Activated CD8-positive, alpha-beta T cell treated with anti-CD3 and anti-CD28 coated beads, Interleukin-2, amount 10 ng/mL, durations not matched to agents 7 days and 5 days (primary cell): ENCODE data around the gene DRAXIN. TPM values are rescaled to one million over a fixed set of nuclear protein-coding genes. Genes with fewer than 3 reads are reported as not detected.

Experiments
- ATAC-seq: fragments of 150-1000 bp; cut with Tn5 transposase; one replicate; pipeline ENCODE4 v1.10.0; 2021; ENCODE audit warnings: moderate library complexity
- CTCF ChIA-PET: fragments of 350-600 bp; sonication (Branson Sonifier 250); formaldehyde crosslinking; loops from one replicate; lab custom pipeline; 2021; ENCODE audit warnings: antibody characterized with exemption; lab: Charles Lee
- POLR2A ChIA-PET: fragments of 350-600 bp; sonication (Branson Sonifier 250); formaldehyde crosslinking; loops from one replicate; lab custom pipeline; 2021; ENCODE audit warnings: antibody characterized with exemption; lab: Charles Lee
- DNase-seq: peaks from one replicate; pipeline ENCODE4 v3.0.0-alpha.2; 2020
- H3K27ac Mint-ChIP-seq: one replicate; pipeline ENCODE4 v1.8.0; 2021; ENCODE audit warnings: mild to moderate bottlenecking, mixed read lengths
- H3K27me3 Mint-ChIP-seq: one replicate; pipeline ENCODE4 v1.8.0; 2021; ENCODE audit warnings: low read depth, mixed read lengths
- H3K36me3 Mint-ChIP-seq: one replicate; pipeline ENCODE4 v1.8.0; 2021; ENCODE audit warnings: low read depth, mixed read lengths
- H3K4me1 Mint-ChIP-seq: one replicate; pipeline ENCODE4 v1.8.0; 2021; ENCODE audit warnings: low read depth, mixed read lengths
- H3K4me3 Mint-ChIP-seq: one replicate; pipeline ENCODE4 v1.8.0; 2021; ENCODE audit warnings: mild to moderate bottlenecking, mixed read lengths
- H3K9me3 Mint-ChIP-seq: one replicate; pipeline ENCODE4 v1.8.0; 2022; ENCODE audit warnings: mixed read lengths; ENCODE audit not compliant: insufficient read depth
- total RNA-seq, 2 experiments: library from RNA; stranded (reverse); gene quantifications; one replicate each; pipeline ENCODE4 v1.2.3, GENCODE V29; 2021

The DRAXIN gene
- total RNA-seq, 2 experiments from 2014 or later: 7.1 to 7.7 TPM

DNA sequence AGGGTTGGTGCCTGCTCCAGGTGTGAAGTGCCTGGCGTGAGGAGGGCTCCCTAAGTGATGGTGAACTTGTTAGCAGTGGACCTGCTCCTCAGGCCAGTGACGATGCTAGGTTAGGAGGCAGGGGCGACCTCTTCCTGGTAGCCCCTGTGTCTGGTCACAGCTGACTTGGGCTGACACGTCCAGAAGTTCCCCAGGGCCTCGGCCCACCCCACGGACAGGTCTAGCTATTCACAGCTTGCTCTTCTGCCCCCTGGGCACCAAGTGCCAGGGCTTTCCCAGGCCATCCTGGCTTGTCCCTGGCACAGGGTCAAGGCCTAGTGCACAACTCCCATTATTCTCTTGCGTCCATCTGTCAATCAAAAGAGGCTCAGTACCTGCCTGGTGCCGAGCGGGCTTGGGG lies 59.6 kb downstream of the DRAXIN start:
- Mint-ChIP-seq H3K4me1 (peaks cover 38% of the 10 kb centered on the region), H3K27ac (no peak overlapping the region)

DNA sequence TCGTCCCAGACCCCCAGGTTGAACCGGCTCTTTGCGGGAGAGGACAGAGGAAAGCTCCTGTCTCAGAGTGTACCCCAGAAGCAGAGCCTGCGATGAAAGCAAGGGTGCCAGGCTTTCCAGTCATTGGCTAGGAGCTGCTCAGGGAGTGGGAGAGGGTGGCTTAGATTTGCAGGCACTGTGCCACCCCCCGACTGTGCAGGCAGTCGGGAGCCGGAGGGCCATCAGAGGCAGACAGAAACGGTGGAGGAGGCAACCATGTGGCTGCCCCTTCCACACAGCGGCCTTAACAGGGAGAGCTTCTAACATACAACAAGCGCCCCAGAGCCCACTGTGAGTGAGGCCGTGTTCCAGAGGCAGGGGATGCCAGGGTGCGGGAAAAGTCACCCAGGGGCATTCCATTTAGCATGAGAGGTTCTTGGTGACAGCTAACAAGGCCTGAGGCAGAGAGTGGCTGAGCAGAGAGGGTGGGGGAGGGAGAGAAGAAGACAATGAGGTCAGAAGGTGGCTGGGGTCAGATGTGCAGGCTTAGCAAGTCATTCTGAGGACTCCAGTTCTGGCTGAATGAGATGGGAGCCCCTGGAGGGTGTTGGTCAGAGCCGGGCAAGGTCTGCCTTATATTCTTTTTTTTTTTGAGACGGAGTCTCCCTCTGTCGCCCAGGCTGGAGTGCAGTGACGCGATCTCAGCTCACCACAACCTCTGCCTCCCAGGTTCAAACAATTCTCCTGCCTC lies 61.0 kb downstream of the DRAXIN start:
- Mint-ChIP-seq H3K4me1 (peaks cover 29% of the 10 kb centered on the region), H3K27ac (no peak overlapping the region), H3K4me3 (no peak overlapping the region), H3K36me3 (peaks cover 20% of the 10 kb centered on the region), H3K9me3 (no peaks in the 10 kb centered on the region), H3K27me3 (peaks cover 7% of the 10 kb centered on the region)
- CTCF ChIA-PET: no interaction called here
- ATAC-seq: no peak
- no peak for DNase-seq
- POLR2A ChIA-PET: no interaction called here

More for the DNA sequence above, 59.6 kb downstream of the DRAXIN start:
- no peaks in the 10 kb centered on the region for H3K27me3 Mint-ChIP-seq
- DNase-seq (no peak), ATAC-seq (no peak)
- H3K36me3 Mint-ChIP-seq: peaks cover 34% of the 10 kb centered on the region
- H3K4me3 Mint-ChIP-seq: no peak overlapping the region
- ChIA-PET POLR2A (interaction anchor here (1.5 kb wide), 1 partner anchor 13 kb away, joined by 3 read pairs; no protein-coding TSS in a partner anchor), CTCF (no interaction called here)
- H3K9me3 Mint-ChIP-seq: no peaks in the 10 kb centered on the region

DNA sequence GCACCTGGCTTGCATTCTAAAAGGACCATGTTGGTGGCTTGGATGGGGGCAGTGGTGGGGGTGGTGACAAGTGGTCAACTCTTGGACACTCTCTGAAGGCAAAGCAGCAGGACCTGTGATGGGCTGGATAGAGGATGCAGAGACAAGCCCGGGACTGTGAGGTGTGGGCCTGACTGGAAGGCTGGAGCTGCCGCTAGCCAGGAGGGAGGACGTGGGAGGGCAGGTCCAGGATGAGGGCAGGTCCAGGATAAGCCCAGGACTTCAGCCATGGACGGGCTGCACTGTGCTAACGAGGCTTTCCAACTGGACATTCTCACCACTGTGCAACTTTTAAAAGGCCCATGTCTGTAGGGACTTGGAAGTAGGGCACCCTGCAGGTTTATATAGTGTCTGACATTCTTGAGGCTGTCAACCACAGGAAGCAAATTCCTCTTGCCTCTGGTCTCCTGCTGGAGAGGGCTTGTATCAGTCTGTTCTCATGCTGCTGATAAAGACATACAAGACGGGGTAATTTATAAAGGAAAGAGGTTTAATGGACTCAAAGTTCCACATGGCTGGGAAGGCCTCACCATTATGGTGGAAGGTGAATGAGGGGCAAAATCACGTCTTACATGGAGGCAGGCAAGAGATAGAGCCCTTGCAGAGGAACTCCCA lies 62.2 kb downstream of the DRAXIN start:
- Mint-ChIP-seq H3K36me3 (peaks cover 15% of the 10 kb centered on the region), H3K27me3 (peaks cover 7% of the 10 kb centered on the region), H3K27ac (no peak overlapping the region), H3K9me3 (no peaks in the 10 kb centered on the region), H3K4me3 (no peak overlapping the region), H3K4me1 (peaks cover 20% of the 10 kb centered on the region)
- POLR2A ChIA-PET: interaction anchor here (0.9 kb wide), 1 partner anchor 13 kb away, joined by 3 read pairs; no protein-coding TSS in a partner anchor
- CTCF ChIA-PET: no interaction called here
- ATAC-seq (no peak), DNase-seq (no peak)

DNA sequence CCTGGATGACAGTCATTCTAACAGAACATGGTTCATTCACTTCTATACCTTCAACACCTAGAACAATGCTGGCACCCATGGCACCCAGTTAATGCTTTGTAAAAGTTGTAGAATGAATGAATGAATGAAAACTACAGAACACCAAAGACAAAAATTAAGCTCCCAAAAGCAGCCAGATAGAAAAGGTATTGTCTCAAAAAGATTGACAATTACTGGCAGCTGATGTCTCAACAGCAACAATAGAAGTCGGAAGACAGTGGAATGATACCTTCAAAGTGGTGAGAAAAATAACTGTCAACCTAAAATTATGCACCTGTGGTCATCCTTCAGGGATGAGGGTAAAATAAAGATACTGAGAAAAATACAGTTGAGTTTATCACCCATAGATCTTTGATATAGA lies 65.5 kb downstream of the DRAXIN start:
- Mint-ChIP-seq H3K4me3 (no peak overlapping the region), H3K27ac (no peak overlapping the region), H3K4me1 (peaks cover 17% of the 10 kb centered on the region), H3K36me3 (no peaks in the 10 kb centered on the region), H3K9me3 (no peaks in the 10 kb centered on the region), H3K27me3 (peaks cover 18% of the 10 kb centered on the region)
- ChIA-PET CTCF (no interaction called here), POLR2A (interaction anchor here (0.7 kb wide), 1 partner anchor 52 kb away, joined by 3 read pairs; no protein-coding TSS in a partner anchor)
- ATAC-seq (no peak), DNase-seq (no peak)

DNA sequence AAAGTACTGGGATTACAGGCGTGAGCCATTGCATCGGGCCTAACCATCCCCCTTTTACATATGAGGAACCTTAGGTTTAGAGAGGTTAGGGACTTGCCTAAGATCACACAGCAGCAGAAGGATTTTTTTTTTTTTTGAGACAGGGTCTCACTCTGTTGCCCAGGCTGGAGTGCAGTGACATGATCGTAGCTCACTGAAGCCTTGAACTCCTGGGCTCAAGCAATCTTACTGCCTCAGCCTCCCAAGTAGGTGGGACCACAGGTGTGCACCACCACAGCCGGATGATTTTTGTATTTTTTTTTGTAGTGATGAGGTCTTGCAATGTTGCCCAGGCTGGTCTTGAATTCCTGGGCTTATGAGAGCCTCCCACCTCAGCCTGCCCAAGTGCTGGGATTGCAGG lies 68.3 kb downstream of the DRAXIN start:
- ChIA-PET CTCF (no interaction called here), POLR2A (no interaction called here)
- DNase-seq (no peak), ATAC-seq (no peak)
- H3K27ac Mint-ChIP-seq: no peak overlapping the region
- H3K4me1 Mint-ChIP-seq: peaks cover 10% of the 10 kb centered on the region
- no peaks in the 10 kb centered on the region for H3K9me3 Mint-ChIP-seq
- H3K36me3 Mint-ChIP-seq: no peaks in the 10 kb centered on the region
- H3K27me3 Mint-ChIP-seq: peaks cover 27% of the 10 kb centered on the region
- H3K4me3 Mint-ChIP-seq: no peak overlapping the region

DNA sequence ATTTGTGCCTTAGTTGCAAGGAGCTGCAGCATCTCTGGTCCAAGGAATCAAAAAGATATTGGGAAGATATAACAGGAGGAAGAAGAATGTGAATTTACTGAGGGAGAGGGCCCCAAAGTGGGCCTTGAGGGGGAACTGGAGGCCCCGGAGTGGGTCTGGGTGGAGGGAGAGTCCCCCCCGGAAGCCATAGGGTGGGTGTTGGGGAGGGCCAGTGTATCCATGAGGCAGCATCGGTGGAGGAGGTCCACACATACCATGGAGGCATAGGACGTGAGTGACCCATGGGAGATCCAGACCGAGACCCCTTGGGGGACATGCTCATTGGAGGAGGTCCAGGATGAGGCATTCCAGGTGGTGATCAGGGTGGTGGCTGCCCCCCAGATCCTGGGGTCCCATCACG lies 69.8 kb downstream of the DRAXIN start:
- no peak for DNase-seq
- ChIA-PET CTCF (no interaction called here), POLR2A (no interaction called here)
- Mint-ChIP-seq H3K4me3 (no peak overlapping the region), H3K27ac (no peak overlapping the region), H3K36me3 (no peaks in the 10 kb centered on the region), H3K9me3 (no peaks in the 10 kb centered on the region), H3K4me1 (peaks cover 10% of the 10 kb centered on the region), H3K27me3 (peaks cover 27% of the 10 kb centered on the region)
- ATAC-seq: no peak

DNA sequence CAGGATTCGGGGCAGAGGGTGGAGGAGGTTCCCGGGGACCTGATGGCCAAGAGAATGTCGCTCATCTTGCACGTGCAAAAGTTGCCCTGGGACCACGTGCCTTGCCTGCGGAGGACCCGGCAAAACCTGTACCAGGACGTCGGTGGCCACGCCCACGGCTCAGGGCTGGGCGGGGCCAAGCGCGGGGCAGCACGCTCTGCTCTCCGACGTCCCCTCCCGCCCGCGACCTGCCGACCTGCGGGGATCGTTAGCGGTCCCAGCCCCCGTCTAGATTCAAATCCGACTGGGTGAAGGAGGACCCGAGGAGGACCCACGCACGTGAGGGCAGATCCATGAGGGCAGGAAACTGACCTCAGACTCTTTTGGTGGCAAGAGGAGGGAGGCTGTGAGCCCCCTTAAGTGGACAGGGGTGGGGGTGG lies 70.5 kb downstream of the DRAXIN start, which contains the start of gene C1orf167:
Gene C1orf167 (plus strand): TSS at position 206 of the 419 bp plus-strand sequence. CDS start 2,208 bp downstream, outside the sequence.
- Mint-ChIP-seq H3K36me3 (no peaks in the 10 kb centered on the region), H3K27ac (no peak within 1 kb of the TSS), H3K4me1 (peaks cover 10% of the 10 kb centered on the region), H3K9me3 (no peaks in the 10 kb centered on the region), H3K27me3 (peaks cover 23% of the 10 kb centered on the region), H3K4me3 (no peak within 1 kb of the TSS)
- ATAC-seq: peak; percentile 80
- ChIA-PET POLR2A (no interaction called here), CTCF (no interaction called here)
- peak; percentile 34 for DNase-seq

DNA sequence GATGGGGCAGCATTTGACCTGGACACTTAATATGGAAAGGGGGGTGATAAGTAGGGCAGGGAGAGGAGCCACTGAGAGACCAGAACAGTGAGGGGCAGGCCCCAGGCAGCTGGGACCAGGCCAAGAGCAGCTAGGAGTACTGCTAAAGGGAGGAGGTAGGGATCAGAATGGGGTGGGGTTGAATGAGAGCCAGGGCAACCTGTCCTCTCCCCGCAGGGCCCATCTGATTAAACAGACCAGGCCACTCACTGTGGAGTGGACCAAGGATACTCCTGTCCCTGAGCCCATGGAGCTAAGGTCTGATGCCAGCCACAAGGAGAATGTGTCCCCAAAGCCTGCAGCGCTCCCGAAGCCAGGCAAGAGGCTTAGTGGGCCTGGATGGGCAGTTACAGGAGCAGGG lies 72.6 kb downstream of the DRAXIN start:
- H3K27me3 Mint-ChIP-seq: peaks cover 20% of the 10 kb centered on the region
- H3K4me1 Mint-ChIP-seq: peaks cover 10% of the 10 kb centered on the region

DNA sequence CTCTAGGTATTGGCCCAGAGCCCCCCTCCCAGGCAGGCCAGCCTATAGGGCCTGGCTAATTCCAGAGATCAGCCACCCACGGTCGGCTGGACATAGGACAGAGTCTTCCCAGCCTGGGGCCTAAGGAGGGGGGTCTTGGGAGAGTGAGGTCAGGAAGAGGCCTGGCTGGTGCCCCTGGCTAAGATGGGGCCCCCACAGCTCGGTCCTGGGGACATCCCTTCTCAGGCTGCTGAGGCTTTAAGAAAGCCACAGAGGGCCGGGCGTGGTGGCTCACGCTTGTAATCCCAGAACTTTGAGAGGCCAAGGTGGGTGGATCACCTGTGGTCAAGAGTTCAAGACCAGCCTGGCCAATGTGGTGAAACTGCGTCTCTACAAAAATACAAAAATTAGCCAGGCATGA lies 73.0 kb downstream of the DRAXIN start:
- ChIA-PET POLR2A (interaction anchor here (1.3 to 2.1 kb wide), 3 partner anchors 27 to 143 kb away, joined by 3 to 7 read pairs (median 3); no protein-coding TSS in a partner anchor), CTCF (no interaction called here)
- Mint-ChIP-seq H3K9me3 (no peaks in the 10 kb centered on the region), H3K4me3 (no peak overlapping the region), H3K36me3 (no peaks in the 10 kb centered on the region), H3K27me3 (peaks cover 18% of the 10 kb centered on the region), H3K27ac (no peak overlapping the region), H3K4me1 (peaks cover 10% of the 10 kb centered on the region)
- ATAC-seq (no peak), DNase-seq (no peak)

More for the DNA sequence above, 72.6 kb downstream of the DRAXIN start:
- no peak overlapping the region for H3K4me3 Mint-ChIP-seq
- no peak overlapping the region for H3K27ac Mint-ChIP-seq
- no peaks in the 10 kb centered on the region for H3K9me3 Mint-ChIP-seq
- ChIA-PET POLR2A (interaction anchor here (1.3 to 2.1 kb wide), 2 partner anchors 27 to 144 kb away, joined by 3 to 7 read pairs; no protein-coding TSS in a partner anchor), CTCF (no interaction called here)
- H3K36me3 Mint-ChIP-seq: no peaks in the 10 kb centered on the region
- ATAC-seq: no peak
- DNase-seq: no peak

DNA sequence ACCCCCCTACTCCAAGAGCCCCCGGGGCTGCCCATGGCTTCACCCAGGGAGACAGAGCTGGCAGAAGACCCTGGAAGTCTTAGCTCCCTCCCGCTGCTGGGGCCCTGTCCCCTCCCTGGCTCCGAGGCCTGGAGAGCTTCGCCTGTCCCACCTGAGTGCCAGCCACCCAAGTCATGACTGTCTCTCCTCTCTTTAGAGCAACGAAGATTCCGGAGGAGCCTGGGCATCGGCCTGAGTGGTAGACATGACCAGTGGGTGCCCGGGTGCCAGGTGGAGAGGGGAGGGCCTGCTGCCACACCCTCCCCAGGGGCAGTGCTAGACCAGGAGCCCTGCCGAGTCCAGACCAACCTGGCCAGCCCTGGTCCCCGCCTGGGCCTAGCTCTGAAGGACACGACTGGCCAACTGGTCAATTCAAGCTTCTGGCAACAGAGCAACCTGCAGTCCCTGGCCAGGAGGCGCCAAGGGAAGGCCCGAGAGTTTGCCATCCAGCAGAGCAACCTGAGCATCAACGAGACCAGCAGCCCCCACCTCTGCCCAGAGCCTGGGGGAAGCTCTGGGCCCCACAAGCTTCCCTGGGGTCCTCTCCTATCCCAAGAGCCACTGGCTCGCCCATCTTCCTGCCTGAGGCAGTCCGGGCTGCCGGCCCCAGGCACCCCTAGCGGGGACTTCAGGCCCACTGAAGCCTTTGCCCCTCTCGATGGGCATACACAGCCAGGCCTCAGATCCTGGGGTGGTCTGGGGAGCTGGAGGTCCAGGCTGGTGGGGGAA lies 74.3 kb downstream of the DRAXIN start:
- POLR2A ChIA-PET: interaction anchor here (1.0 to 2.1 kb wide), 4 partner anchors 29 to 142 kb away, joined by 3 to 7 read pairs (median 4); no protein-coding TSS in a partner anchor

DNA sequence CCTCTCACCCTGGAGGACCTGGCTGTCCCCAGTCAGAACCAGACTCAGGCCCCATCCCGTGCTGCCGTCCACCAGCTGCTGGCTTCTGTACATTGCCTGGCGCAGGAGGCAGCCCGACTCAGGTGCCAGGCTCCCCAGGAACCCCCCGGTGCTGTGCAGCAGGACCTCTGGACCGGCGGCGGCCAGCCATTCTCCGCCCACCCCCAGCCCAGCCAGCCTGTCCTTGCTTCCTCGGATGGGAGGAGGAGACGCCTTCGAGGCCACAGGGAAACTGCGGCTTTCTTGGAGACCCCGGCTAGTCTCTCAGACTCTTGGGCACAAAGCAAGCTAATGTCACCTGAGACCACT lies 74.9 kb downstream of the DRAXIN start:
- H3K4me1 Mint-ChIP-seq: peaks cover 6% of the 10 kb centered on the region
- no peak overlapping the region for H3K27ac Mint-ChIP-seq
- POLR2A ChIA-PET: interaction anchor here (1.0 kb wide), 1 partner anchor 141 kb away, joined by 4 read pairs; no protein-coding TSS in a partner anchor
- H3K4me3 Mint-ChIP-seq: no peak overlapping the region
- ATAC-seq (no peak), DNase-seq (no peak)
- H3K27me3 Mint-ChIP-seq: peaks cover 14% of the 10 kb centered on the region
- no peaks in the 10 kb centered on the region for H3K9me3 Mint-ChIP-seq
- CTCF ChIA-PET: no interaction called here
- H3K36me3 Mint-ChIP-seq: no peaks in the 10 kb centered on the region

More for the DNA sequence above, 74.3 kb downstream of the DRAXIN start:
- Mint-ChIP-seq H3K4me3 (no peak overlapping the region), H3K27ac (no peak overlapping the region), H3K4me1 (peaks cover 10% of the 10 kb centered on the region), H3K36me3 (no peaks in the 10 kb centered on the region), H3K27me3 (peaks cover 18% of the 10 kb centered on the region), H3K9me3 (no peaks in the 10 kb centered on the region)
- no peak for DNase-seq
- CTCF ChIA-PET: no interaction called here
- no peak for ATAC-seq
